IMR-90 (cell line): ENCODE measurements around the gene ATXN1. TPM values are rescaled to one million over a fixed set of nuclear protein-coding genes. Genes with fewer than 3 reads are reported as not detected.

ENCODE experiments used
- ATAC-seq: fragments of 200-7000 bp; cut with Tn5 transposase; 2 replicates; pipeline ENCODE4 v1.9.1; 2020; ENCODE audit warnings: low read depth, mild to moderate bottlenecking, moderate library complexity
- BruUV-seq: library from RNA; stranded (reverse); fragments of 400-500 nt; replicated peaks from 2 replicates; lab custom pipeline; 2021; lab: Mats Ljungman, UMichigan
- CTCF ChIA-PET: fragments of 300-600 bp; formaldehyde crosslinking; extraction: SDS; loops from one replicate; lab custom pipeline; 2021; ENCODE audit warnings: antibody characterized with exemption; lab: Yijun Ruan, JAX
- POLR2A ChIA-PET: fragments of 300-600 bp; sonication (Branson Sonifier 250); formaldehyde crosslinking; loops from one replicate; lab custom pipeline; 2022; ENCODE audit warnings: antibody characterized with exemption; ENCODE audit not compliant: unreplicated experiment; lab: Charles Lee
- DNase-seq: peaks from one replicate; pipeline ENCODE4 v3.0.0; 2013
- H2AFZ ChIP-seq: replicated peaks from 2 replicates; pipeline ENCODE3; 2013; ENCODE audit warnings: low read length, mild to moderate bottlenecking; ENCODE audit not compliant: poor library complexity
- H2AK5ac ChIP-seq: 2 replicates; pipeline ENCODE4 v1.6.1; 2013; ENCODE audit warnings: low read depth, low read length, inconsistent platforms
- H2AK9ac ChIP-seq: replicated peaks from 2 replicates; pipeline ENCODE3; 2013; ENCODE audit warnings: mild to moderate bottlenecking, low read depth, low read length, moderate library complexity; ENCODE audit not compliant: poor library complexity
- H2BK120ac ChIP-seq: 2 replicates; pipeline ENCODE4 v1.6.1; 2013; ENCODE audit warnings: low read depth, low read length, inconsistent platforms
- H2BK15ac ChIP-seq: 3 replicates; pipeline ENCODE4 v1.6.1; 2013; ENCODE audit warnings: low read depth, low read length, inconsistent platforms
- H2BK20ac ChIP-seq: 2 replicates; pipeline ENCODE4 v1.6.1; 2013; ENCODE audit warnings: low read depth, mild to moderate bottlenecking, inconsistent platforms, low read length, moderate library complexity
- H2BK5ac ChIP-seq: 2 replicates; pipeline ENCODE4 v1.6.1; 2013; ENCODE audit warnings: mild to moderate bottlenecking, low read depth, low read length, inconsistent platforms; ENCODE audit not compliant: poor library complexity, severe bottlenecking
- H3K14ac ChIP-seq: replicated peaks from 2 replicates; pipeline ENCODE4 v1.6.1; 2013; ENCODE audit warnings: low read depth, low read length, inconsistent platforms
- H3K18ac ChIP-seq: 2 replicates; pipeline ENCODE4 v1.6.1; 2013; ENCODE audit warnings: low read depth, low read length, control low read depth
- H3K23ac ChIP-seq: 2 replicates; pipeline ENCODE4 v1.6.1; 2013; ENCODE audit warnings: low read depth, low read length, inconsistent platforms
- H3K27ac ChIP-seq: 2 replicates; pipeline ENCODE4 v1.5.1; 2013; ENCODE audit warnings: mild to moderate bottlenecking, control low read depth, low read length; ENCODE audit not compliant: insufficient read depth
- H3K27me3 ChIP-seq: 2 replicates; pipeline ENCODE4 v1.6.1; 2013; ENCODE audit warnings: low read length; ENCODE audit not compliant: control insufficient read depth, insufficient read depth
- H3K36me3 ChIP-seq: 2 replicates; pipeline ENCODE4 v1.6.1; 2013; ENCODE audit warnings: low read length, mixed read lengths; ENCODE audit not compliant: control insufficient read depth, insufficient read depth
- H3K4ac ChIP-seq: 2 replicates; pipeline ENCODE4 v1.6.1; 2013; ENCODE audit warnings: low read depth, low read length, inconsistent platforms
- H3K4me1 ChIP-seq: 2 replicates; pipeline ENCODE4 v1.6.1; 2013; ENCODE audit warnings: low read length, mixed read lengths; ENCODE audit not compliant: control insufficient read depth, insufficient read depth
- H3K4me2 ChIP-seq: 2 replicates; pipeline ENCODE4 v1.6.1; 2013; ENCODE audit warnings: low read depth, mild to moderate bottlenecking, control low read depth, low read length, moderate library complexity
- H3K4me3 ChIP-seq: 2 replicates; pipeline ENCODE4 v1.5.1; 2013; ENCODE audit warnings: low read depth, mild to moderate bottlenecking, control low read depth, low read length, moderate library complexity; ENCODE audit not compliant: insufficient read depth
- H3K56ac ChIP-seq: 2 replicates; pipeline ENCODE4 v1.6.1; 2013; ENCODE audit warnings: low read length, inconsistent platforms; ENCODE audit not compliant: insufficient read depth; ENCODE audit errors: extremely low read depth
- H3K79me1 ChIP-seq, 2 experiments: 2 replicates each; pipeline ENCODE4 v1.6.1; 2013; ENCODE audit warnings: low read length in 2 of 2, inconsistent platforms in 1 of 2, low read depth in 1 of 2
- H3K9ac ChIP-seq: 2 replicates; pipeline ENCODE4 v1.6.1; 2013; ENCODE audit warnings: low read depth, low read length, control low read depth
- H3K9me1 ChIP-seq: 2 replicates; pipeline ENCODE4 v1.6.1; 2013; ENCODE audit warnings: low read length, inconsistent platforms; ENCODE audit not compliant: insufficient read depth
- H3K9me3 ChIP-seq: 2 replicates; pipeline ENCODE4 v1.6.1; 2013; ENCODE audit warnings: low read length; ENCODE audit not compliant: control insufficient read depth, insufficient read depth
- H4K20me1 ChIP-seq: 2 replicates; pipeline ENCODE4 v1.6.1; 2013; ENCODE audit warnings: low read length, inconsistent platforms; ENCODE audit not compliant: insufficient read depth
- H4K5ac ChIP-seq: 2 replicates; pipeline ENCODE4 v1.6.1; 2013; ENCODE audit warnings: mild to moderate bottlenecking, low read depth, low read length, control low read depth
- H4K8ac ChIP-seq, 2 experiments: 2 replicates each; pipeline ENCODE4 v1.6.1; 2013; ENCODE audit warnings: low read depth in 2 of 2, low read length in 2 of 2, control low read depth in 1 of 2, inconsistent platforms in 1 of 2
- H4K91ac ChIP-seq: 2 replicates; pipeline ENCODE4 v1.6.1; 2013; ENCODE audit warnings: low read depth, low read length, inconsistent platforms; ENCODE audit not compliant: insufficient read depth
- BHLHE40 ChIP-seq: fragments of 150-350 bp; IDR thresholded peaks from 2 replicates; pipeline ENCODE4 v1.6.1; 2016; ENCODE audit warnings: mild to moderate bottlenecking, low read depth, low read length
- CEBPB ChIP-seq: IDR thresholded peaks from 2 replicates; pipeline ENCODE4 v1.6.1; 2012; ENCODE audit warnings: low read depth, low read length, improper control_type of control experiment
- CHD1 ChIP-seq: IDR thresholded peaks from 2 replicates; pipeline ENCODE4 v1.6.1; 2012; ENCODE audit warnings: low read depth, low read length, improper control_type of control experiment
- CTCF ChIP-seq: conservative IDR thresholded peaks from 2 replicates; pipeline ENCODE4 v1.5.1; 2012; ENCODE audit warnings: mild to moderate bottlenecking, low read depth, low read length, improper control_type of control experiment
- ELK1 ChIP-seq: fragments of 150-350 bp; IDR thresholded peaks from 2 replicates; pipeline ENCODE4 v1.6.1; 2016; ENCODE audit warnings: low read depth, mild to moderate bottlenecking, low read length, moderate library complexity, borderline replicate concordance
- FOS ChIP-seq: fragments of 150-350 bp; IDR thresholded peaks from 2 replicates; pipeline ENCODE4 v1.6.1; 2016; ENCODE audit warnings: low read depth, low read length
- MAFK ChIP-seq: IDR thresholded peaks from 2 replicates; pipeline ENCODE4 v1.6.1; 2012; ENCODE audit warnings: low read depth, low read length, improper control_type of control experiment
- MAZ ChIP-seq: IDR thresholded peaks from 2 replicates; pipeline ENCODE4 v1.6.1; 2012; ENCODE audit warnings: low read depth, mild to moderate bottlenecking, low read length, improper control_type of control experiment, moderate library complexity, borderline replicate concordance
- MXI1 ChIP-seq: IDR thresholded peaks from 2 replicates; pipeline ENCODE4 v1.6.1; 2012; ENCODE audit warnings: low read depth, mild to moderate bottlenecking, low read length, moderate library complexity, borderline replicate concordance
- NFE2L2 ChIP-seq: fragments of 150-350 bp; IDR thresholded peaks from 2 replicates; pipeline ENCODE4 v1.6.1; 2016; ENCODE audit warnings: low read depth, mild to moderate bottlenecking, low read length
- POLR2A ChIP-seq: IDR thresholded peaks from 2 replicates; pipeline ENCODE4 v1.6.1; 2012; ENCODE audit warnings: mild to moderate bottlenecking, low read depth, low read length
- RAD21 ChIP-seq: IDR thresholded peaks from 2 replicates; pipeline ENCODE4 v1.6.1; 2012; ENCODE audit warnings: low read length, improper control_type of control experiment
- RCOR1 ChIP-seq: IDR thresholded peaks from 2 replicates; pipeline ENCODE4 v1.6.1; 2012; ENCODE audit warnings: mild to moderate bottlenecking, low read length, improper control_type of control experiment; ENCODE audit not compliant: insufficient replicate concordance
- RFX5 ChIP-seq: IDR thresholded peaks from 2 replicates; pipeline ENCODE4 v1.8.0; 2012; ENCODE audit warnings: low read depth, mild to moderate bottlenecking, low read length, moderate library complexity
- SMC3 ChIP-seq: fragments of 150-350 bp; IDR thresholded peaks from 2 replicates; pipeline ENCODE4 v1.6.1; 2016; ENCODE audit warnings: low read depth, mild to moderate bottlenecking, antibody characterized with exemption, low read length, moderate library complexity
- USF2 ChIP-seq: fragments of 150-350 bp; IDR thresholded peaks from 2 replicates; pipeline ENCODE4 v1.6.1; 2017; ENCODE audit warnings: mild to moderate bottlenecking, antibody characterized with exemption, low read length, low read depth
- WGBS, 2 experiments: methylation state at CpG; one replicate each; pipeline versions ENCODE4 v1.1.5 to v1.1.7; 2013; ENCODE audit warnings: missing lambda C conversion rate in 2 of 2; ENCODE audit not compliant: insufficient read length in 1 of 2; ENCODE audit errors: extremely low coverage in 2 of 2; 5-methylcytosine and 5-hydroxymethylcytosine counted together
- dilution Hi-C: fragments of 300-500 bp; cut with HindIII; formaldehyde crosslinking; loops from one replicate; pipeline ENCODE4 v1.14.3; 2018; ENCODE audit warnings: low sequenced_read_pairs; ENCODE audit not compliant: unreplicated experiment
- in situ Hi-C: fragments of 300-500 bp; cut with MboI; formaldehyde crosslinking; loops from 3 replicates; pipeline ENCODE4 v1.14.3; 2019; ENCODE audit warnings: low sequenced_read_pairs, inconsistent platforms, mixed read lengths
- intact Hi-C: fragments of 100-400 bp; cut with micrococcal nuclease; formaldehyde crosslinking; loops from 2 replicates; pipeline ENCODE4 v1.10.0; 2022
- polyA plus RNA-seq, 3 experiments: library from polyadenylated mRNA; depleted of rRNA; stranded (reverse); fragments of >200 nt; gene quantifications; 2 replicates each; pipeline ENCODE4 v1.2.3, GENCODE V29; 2012; ENCODE audit warnings: low replicate concordance in 1 of 3
- total RNA-seq: library from RNA; depleted of rRNA; stranded (reverse); fragments of >200 nt; gene quantifications from 2 replicates; pipeline ENCODE4 v1.2.3, GENCODE V29; 2012

ATXN1 gene
- total and polyA plus RNA-seq, 2 of the 4 experiments (the other 2 are of a cell fraction) = 7.3 to 11.1 TPM

GRCh38 chr6:16274885-16275589, 486.2 kb downstream of the ATXN1 start:
- H3K56ac ChIP-seq = no peak overlapping the region
- H2BK15ac ChIP-seq = no peak overlapping the region
- 40% methylated on average over 1 of the region's 10 CpGs; no CpG with 5 or more reads in 1 of the 2 experiments for WGBS, 2 experiments
- no peak overlapping the region for H3K14ac ChIP-seq
- in situ Hi-C loops (no loop called here), intact Hi-C loops (no loop called here), dilution Hi-C loops (no loop called here)
- H2BK5ac ChIP-seq = no peak overlapping the region
- no peak overlapping the region for H3K4me3 ChIP-seq
- TF ChIP-seq CTCF (no peak), USF2 (no peak), RAD21 (no peak), CHD1 (no peak), MAZ (no peak), SMC3 (no peak), BHLHE40 (no peak), ELK1 (no peak), RFX5 (no peak), NFE2L2 (no peak), MXI1 (no peak), POLR2A (no peak), CEBPB (no peak), FOS (no peak), RCOR1 (no peak), MAFK (no peak)
- no TSS peak for BruUV-seq
- no peak overlapping the region for H4K5ac ChIP-seq
- ChIA-PET POLR2A (no interaction called here), CTCF (interaction anchor here (1.0 kb wide), 1 partner anchor 11 kb away, joined by 4 read pairs; no protein-coding TSS in a partner anchor)
- ATAC-seq (no peak), DNase-seq (no peak)
- peaks cover 0 to 3% of the 10 kb centered on the region in 2 experiments; a peak in 1 of 4 replicates for H3K79me1 ChIP-seq
- H3K18ac ChIP-seq = no peak overlapping the region
- H4K8ac ChIP-seq = no peak overlapping the region
- H2BK20ac ChIP-seq = no peak overlapping the region
- no peak overlapping the region for H3K23ac ChIP-seq
- H2AFZ ChIP-seq = no peak overlapping the region
- no peak overlapping the region for H2BK120ac ChIP-seq
- peaks cover 14% of the 10 kb centered on the region for H3K4me1 ChIP-seq
- H3K9me1 ChIP-seq = peaks cover 23% of the 10 kb centered on the region
- no peak overlapping the region for H3K27ac ChIP-seq
- no peaks in the 10 kb centered on the region for H3K36me3 ChIP-seq
- H3K4me2 ChIP-seq = no peak overlapping the region
- H3K4ac ChIP-seq = no peak overlapping the region
- H4K20me1 ChIP-seq = no peaks in the 10 kb centered on the region
- no peak overlapping the region for H4K91ac ChIP-seq
- H3K27me3 ChIP-seq = no peaks in the 10 kb centered on the region
- no peak overlapping the region for H2AK9ac ChIP-seq
- no peaks in the 10 kb centered on the region for H3K9me3 ChIP-seq
- no peak overlapping the region for H2AK5ac ChIP-seq
- no peak overlapping the region for H3K9ac ChIP-seq
